HAP-1 (cell line): Measurements from ENCODE around the gene INPP5D.
"Not testable (repeated sequence)": the region's sequence is repeated elsewhere in the genome, so short reads cannot be mapped to it uniquely, and the experiment has no call there.

Experiments
- DNase-seq, 2 experiments: peaks; one replicate each; pipeline ENCODE4 v3.0.0-alpha.2; 2016 to 2020; ENCODE audit warnings: low spot score in 2 of 2
- H3K27me3 ChIP-seq: fragments of 250-450 bp; sonication (Bioruptor Pico); 2 replicates; pipeline ENCODE4 v1.5.1; 2020; ENCODE audit warnings: low read depth, mild to moderate bottlenecking, moderate library complexity
- H3K36me3 ChIP-seq: fragments of 250-450 bp; sonication (Bioruptor Pico); replicated peaks from 2 replicates; pipeline ENCODE4 v1.5.1; 2020; ENCODE audit warnings: mild to moderate bottlenecking
- H3K4me1 ChIP-seq: fragments of 250-450 bp; sonication (Bioruptor Pico); 2 replicates; pipeline ENCODE4 v1.5.1; 2020; ENCODE audit warnings: mild to moderate bottlenecking
- H3K4me3 ChIP-seq: fragments of 250-450 bp; sonication (Bioruptor Pico); 2 replicates; pipeline ENCODE4 v1.5.1; 2020; ENCODE audit warnings: mild to moderate bottlenecking, moderate library complexity
- H3K9me3 ChIP-seq: fragments of 250-450 bp; sonication (Bioruptor Pico); 2 replicates; pipeline ENCODE4 v1.5.1; 2020; ENCODE audit warnings: mild to moderate bottlenecking, moderate library complexity
- in situ Hi-C: fragments of 300-500 bp; cut with MboI; formaldehyde crosslinking; loops from 3 replicates; pipeline ENCODE4 v1.14.3; 2020; ENCODE audit warnings: low sequenced_read_pairs, inconsistent platforms, mixed read lengths

Gene INPP5D

GRCh38 chr2:233092432-233093165 lies 32.5 kb downstream of the INPP5D start:
- no peak for DNase-seq
- Histone ChIP-seq H3K27me3 (no peaks in the 10 kb centered on the region), H3K36me3 (no peaks in the 10 kb centered on the region), H3K9me3 (no peaks in the 10 kb centered on the region), H3K4me1 (no peaks in the 10 kb centered on the region), H3K4me3 (no peak overlapping the region)
- in situ Hi-C loops = no loop called here

- Histone ChIP-seq H3K4me3 (no peak overlapping the region), H3K9me3 (no peaks in the 10 kb centered on the region)
- in situ Hi-C loops = no loop called here
Observed at GRCh38 chr2:233093166-233093448, 33.0 kb downstream of the INPP5D start.

GRCh38 chr2:233093721-233094120 lies 33.6 kb downstream of the INPP5D start:
- Histone ChIP-seq H3K27me3 (no peaks in the 10 kb centered on the region), H3K4me1 (no peaks in the 10 kb centered on the region), H3K9me3 (no peaks in the 10 kb centered on the region), H3K36me3 (no peaks in the 10 kb centered on the region), H3K4me3 (no peak overlapping the region)
- in situ Hi-C loops = no loop called here
- DNase-seq = no peak

More at GRCh38 chr2:233093166-233093448, 33.0 kb downstream of the INPP5D start:
- H3K4me1 ChIP-seq = no peaks in the 10 kb centered on the region
- H3K36me3 ChIP-seq = no peaks in the 10 kb centered on the region
- no peaks in the 10 kb centered on the region for H3K27me3 ChIP-seq
- DNase-seq = no peak

GRCh38 chr2:233094614-233095013 lies 34.5 kb downstream of the INPP5D start:
- DNase-seq = no peak
- no peaks in the 10 kb centered on the region for H3K27me3 ChIP-seq
- H3K36me3 ChIP-seq = no peaks in the 10 kb centered on the region
- in situ Hi-C loops = no loop called here
- H3K4me1 ChIP-seq = no peaks in the 10 kb centered on the region
- no peaks in the 10 kb centered on the region for H3K9me3 ChIP-seq
- no peak overlapping the region for H3K4me3 ChIP-seq

GRCh38 chr2:233096006-233096405 lies 35.9 kb downstream of the INPP5D start:
- Histone ChIP-seq H3K27me3 (no peaks in the 10 kb centered on the region), H3K9me3 (no peaks in the 10 kb centered on the region), H3K4me1 (no peaks in the 10 kb centered on the region), H3K36me3 (no peaks in the 10 kb centered on the region), H3K4me3 (no peak overlapping the region)
- DNase-seq = no peak
- in situ Hi-C loops = no loop called here

GRCh38 chr2:233098618-233099017 lies 38.5 kb downstream of the INPP5D start:
- peaks cover 7% of the 10 kb centered on the region for H3K4me1 ChIP-seq
- H3K4me3 ChIP-seq = no peak overlapping the region
- H3K27me3 ChIP-seq = no peaks in the 10 kb centered on the region
- no peaks in the 10 kb centered on the region for H3K9me3 ChIP-seq
- in situ Hi-C loops = no loop called here
- H3K36me3 ChIP-seq = no peaks in the 10 kb centered on the region
- peak in 1 of 2 experiments; percentile 55 for DNase-seq

- H3K36me3 ChIP-seq, DNase-seq, H3K4me3 ChIP-seq, in situ Hi-C loops, H3K9me3 ChIP-seq, H3K27me3 ChIP-seq, H3K4me1 ChIP-seq: not testable (repeated sequence)
Observed at GRCh38 chr2:233099820-233100191, 39.7 kb downstream of the INPP5D start.

GRCh38 chr2:233100192-233100998 lies 40.3 kb downstream of the INPP5D start:
- in situ Hi-C loops = no loop called here
- no peak for DNase-seq
- no peaks in the 10 kb centered on the region for H3K27me3 ChIP-seq

GRCh38 chr2:233101141-233101540 lies 41.0 kb downstream of the INPP5D start:
- in situ Hi-C loops = no loop called here
- H3K9me3 ChIP-seq = no peaks in the 10 kb centered on the region
- H3K27me3 ChIP-seq = no peaks in the 10 kb centered on the region
- H3K4me1 ChIP-seq = peaks cover 7% of the 10 kb centered on the region
- H3K4me3 ChIP-seq = no peak overlapping the region
- no peaks in the 10 kb centered on the region for H3K36me3 ChIP-seq
- no peak for DNase-seq

More at GRCh38 chr2:233100192-233100998, 40.3 kb downstream of the INPP5D start:
- Histone ChIP-seq H3K4me1 (peaks cover 7% of the 10 kb centered on the region), H3K9me3 (no peaks in the 10 kb centered on the region), H3K4me3 (no peak overlapping the region), H3K36me3 (no peaks in the 10 kb centered on the region)

- in situ Hi-C loops = no loop called here
- no peaks in the 10 kb centered on the region for H3K36me3 ChIP-seq
Observed at GRCh38 chr2:233101816-233102215, 41.7 kb downstream of the INPP5D start.

GRCh38 chr2:233105156-233105895 lies 45.2 kb downstream of the INPP5D start:
- H3K4me3 ChIP-seq = no peak overlapping the region
- in situ Hi-C loops = no loop called here
- no peaks in the 10 kb centered on the region for H3K27me3 ChIP-seq
- no peak for DNase-seq
- H3K4me1 ChIP-seq = peaks cover 7% of the 10 kb centered on the region
- H3K9me3 ChIP-seq = no peaks in the 10 kb centered on the region
- H3K36me3 ChIP-seq = no peaks in the 10 kb centered on the region

More at GRCh38 chr2:233101816-233102215, 41.7 kb downstream of the INPP5D start:
- H3K9me3 ChIP-seq = no peaks in the 10 kb centered on the region
- H3K4me1 ChIP-seq = peaks cover 7% of the 10 kb centered on the region
- H3K4me3 ChIP-seq = no peak overlapping the region
- DNase-seq = no peak
- no peaks in the 10 kb centered on the region for H3K27me3 ChIP-seq

GRCh38 chr2:233105930-233106329 lies 45.8 kb downstream of the INPP5D start:
- DNase-seq = no peak
- Histone ChIP-seq H3K36me3 (no peaks in the 10 kb centered on the region), H3K4me3 (no peak overlapping the region), H3K27me3 (no peaks in the 10 kb centered on the region), H3K9me3 (no peaks in the 10 kb centered on the region), H3K4me1 (peaks cover 7% of the 10 kb centered on the region)
- in situ Hi-C loops = no loop called here

GRCh38 chr2:233107011-233107410 lies 46.9 kb downstream of the INPP5D start:
- no peak for DNase-seq
- no peak overlapping the region for H3K4me3 ChIP-seq
- H3K9me3 ChIP-seq = no peaks in the 10 kb centered on the region
- no peaks in the 10 kb centered on the region for H3K36me3 ChIP-seq
- no peaks in the 10 kb centered on the region for H3K27me3 ChIP-seq
- H3K4me1 ChIP-seq = peaks cover 7% of the 10 kb centered on the region
- in situ Hi-C loops = no loop called here

- in situ Hi-C loops = no loop called here
- Histone ChIP-seq H3K27me3 (no peaks in the 10 kb centered on the region), H3K4me1 (peaks cover 4% of the 10 kb centered on the region; the same call in 1 of the 2 replicates), H3K36me3 (no peaks in the 10 kb centered on the region), H3K4me3 (no peak overlapping the region), H3K9me3 (no peaks in the 10 kb centered on the region)
- no peak for DNase-seq
Observed at GRCh38 chr2:233107831-233108300, 47.7 kb downstream of the INPP5D start.
